ENCODE measurements around the gene DIPK1B. TPM values are rescaled to one million over a fixed set of nuclear protein-coding genes. Genes with fewer than 3 reads are reported as not detected.
A peak's percentile ranks its signal among the peaks of the same experiment; 100 is the strongest.

The DIPK1B gene
- total RNA-seq, 2 donors from 2014 or later: 4.8 to 6.9 TPM

DNA sequence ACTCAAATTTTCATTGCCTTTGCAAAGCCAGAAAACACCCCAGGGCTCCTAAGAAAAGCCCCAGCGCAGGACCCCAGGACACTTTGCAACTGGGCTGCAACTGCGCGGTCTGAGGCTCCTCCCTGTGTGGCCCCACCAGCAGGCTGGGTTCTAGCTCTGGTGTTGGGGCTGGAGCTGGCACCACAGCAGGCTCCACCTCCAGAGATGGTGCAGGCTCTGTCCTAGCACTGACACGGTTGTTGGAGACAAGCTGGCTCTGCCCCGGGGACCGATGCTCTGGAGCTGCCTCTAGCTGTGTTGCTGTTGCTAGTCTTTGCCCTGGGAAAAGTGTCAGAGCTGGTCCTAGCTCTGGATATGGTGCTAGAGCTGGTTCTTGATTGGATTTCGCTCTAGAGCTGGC is 16.8 kb downstream of the DIPK1B start:
- DNase-seq (ENCODE audit: low spot score) (no peak), ATAC-seq (ENCODE audit: insufficient number of reproducible peaks, low FRiP score, low read depth) (no peak)
- TF ChIP-seq, protein P1, sequence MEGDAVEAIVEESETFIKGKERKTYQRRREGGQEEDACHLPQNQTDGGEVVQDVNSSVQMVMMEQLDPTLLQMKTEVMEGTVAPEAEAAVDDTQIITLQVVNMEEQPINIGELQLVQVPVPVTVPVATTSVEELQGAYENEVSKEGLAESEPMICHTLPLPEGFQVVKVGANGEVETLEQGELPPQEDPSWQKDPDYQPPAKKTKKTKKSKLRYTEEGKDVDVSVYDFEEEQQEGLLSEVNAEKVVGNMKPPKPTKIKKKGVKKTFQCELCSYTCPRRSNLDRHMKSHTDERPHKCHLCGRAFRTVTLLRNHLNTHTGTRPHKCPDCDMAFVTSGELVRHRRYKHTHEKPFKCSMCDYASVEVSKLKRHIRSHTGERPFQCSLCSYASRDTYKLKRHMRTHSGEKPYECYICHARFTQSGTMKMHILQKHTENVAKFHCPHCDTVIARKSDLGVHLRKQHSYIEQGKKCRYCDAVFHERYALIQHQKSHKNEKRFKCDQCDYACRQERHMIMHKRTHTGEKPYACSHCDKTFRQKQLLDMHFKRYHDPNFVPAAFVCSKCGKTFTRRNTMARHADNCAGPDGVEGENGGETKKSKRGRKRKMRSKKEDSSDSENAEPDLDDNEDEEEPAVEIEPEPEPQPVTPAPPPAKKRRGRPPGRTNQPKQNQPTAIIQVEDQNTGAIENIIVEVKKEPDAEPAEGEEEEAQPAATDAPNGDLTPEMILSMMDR (IDR thresholded peaks at IDR 0.05): no peak
- no peaks in the 10 kb centered on the region for H3K27me3 ChIP-seq (replicated peaks; ENCODE audit: insufficient read depth)
- peaks cover 6% of the 10 kb centered on the region for H3K36me3 ChIP-seq
- no peak overlapping the region for H3K27ac ChIP-seq
- peaks cover 8 to 28% of the 10 kb centered on the region in 2 donors for H3K4me1 ChIP-seq (ENCODE audit: control insufficient read depth in 1 of 2, low read depth in 2 of 2)
- peak overlapping the region; percentile 76 for H3K4me3 ChIP-seq
- no peaks in the 10 kb centered on the region for H3K9me3 ChIP-seq

DNA sequence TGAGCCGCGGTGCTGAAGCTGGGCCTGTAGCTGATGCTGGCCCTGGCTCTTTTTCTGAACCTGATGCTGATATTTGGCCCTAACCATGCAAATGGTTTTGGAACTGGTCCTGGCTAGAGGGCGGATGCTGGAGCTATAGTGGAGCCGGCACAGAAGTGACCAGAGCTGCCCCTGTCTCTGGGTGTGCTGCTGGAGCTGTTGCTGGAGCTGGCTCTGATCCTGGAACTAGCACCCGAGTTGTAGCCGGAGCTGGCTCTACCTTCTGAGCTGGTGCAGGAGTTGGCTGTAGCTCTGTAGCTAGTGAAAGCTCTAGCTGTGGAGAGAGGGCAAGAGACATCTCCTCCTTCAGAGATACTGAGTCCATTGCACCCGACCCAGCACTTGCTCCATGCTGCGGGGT is 17.6 kb downstream of the DIPK1B start:
- H3K27me3 ChIP-seq (replicated peaks; ENCODE audit: insufficient read depth): no peaks in the 10 kb centered on the region

DNA sequence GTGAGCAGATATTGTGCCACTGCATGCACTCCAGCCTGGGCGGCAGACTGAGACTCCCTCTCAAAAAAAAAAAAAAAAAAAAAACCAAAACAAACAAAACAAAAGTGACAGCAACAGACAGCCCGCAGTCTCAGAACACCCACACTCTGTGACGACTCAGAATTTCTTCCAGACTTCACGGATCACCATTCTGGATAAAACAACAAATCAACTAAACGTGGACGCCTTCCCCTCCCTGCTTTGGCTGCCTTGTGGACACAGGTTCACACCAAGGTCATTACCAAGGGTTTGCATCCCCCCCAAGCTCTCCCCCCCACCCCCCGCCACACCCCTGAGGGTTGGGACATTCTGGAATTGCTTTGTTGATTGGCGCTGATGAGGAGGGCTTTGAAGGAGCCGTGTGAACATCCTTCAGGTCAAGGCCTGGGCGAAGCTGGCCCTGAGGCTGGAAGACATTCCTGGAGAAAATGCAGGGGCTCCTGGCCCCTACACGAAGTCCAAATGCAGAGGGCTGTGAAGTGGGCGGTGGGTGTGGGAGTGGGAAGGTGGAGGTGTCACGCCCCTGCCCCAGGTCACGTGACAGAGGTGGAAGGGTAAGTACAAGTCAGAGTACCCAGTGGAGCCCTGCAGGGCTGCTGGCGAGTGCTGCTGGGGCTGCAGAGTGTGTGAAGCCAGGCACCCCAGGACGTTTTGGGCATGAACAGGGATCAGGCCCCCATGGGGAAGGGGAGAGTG is 20.2 kb downstream of the DIPK1B start:
- DNase-seq (ENCODE audit: low spot score) (no peak), ATAC-seq (ENCODE audit: insufficient number of reproducible peaks, low FRiP score, low read depth) (no peak)
- H3K9me3 ChIP-seq: no peaks in the 10 kb centered on the region
- peaks cover 0 to 11% of the 10 kb centered on the region in 2 donors for H3K4me1 ChIP-seq (ENCODE audit: control insufficient read depth in 1 of 2, low read depth in 2 of 2)
- H3K27me3 ChIP-seq (replicated peaks; ENCODE audit: insufficient read depth): no peaks in the 10 kb centered on the region
- no peaks in the 10 kb centered on the region for H3K36me3 ChIP-seq
- no peak overlapping the region for H3K27ac ChIP-seq
- no peak overlapping the region for H3K4me3 ChIP-seq
- TF ChIP-seq, protein P1 (IDR thresholded peaks at IDR 0.05): no peak

More for the DNA sequence above, 17.6 kb downstream of the DIPK1B start:
- TF ChIP-seq, protein P1 (IDR thresholded peaks at IDR 0.05): no peak
- peaks cover 8 to 28% of the 10 kb centered on the region in 2 donors for H3K4me1 ChIP-seq (ENCODE audit: control insufficient read depth in 1 of 2, low read depth in 2 of 2)
- ATAC-seq (ENCODE audit: insufficient number of reproducible peaks, low FRiP score, low read depth) (no peak), DNase-seq (ENCODE audit: low spot score) (no peak)
- no peak overlapping the region for H3K27ac ChIP-seq
- peaks cover 3% of the 10 kb centered on the region for H3K36me3 ChIP-seq
- H3K4me3 ChIP-seq: no peak overlapping the region
- no peaks in the 10 kb centered on the region for H3K9me3 ChIP-seq

DNA sequence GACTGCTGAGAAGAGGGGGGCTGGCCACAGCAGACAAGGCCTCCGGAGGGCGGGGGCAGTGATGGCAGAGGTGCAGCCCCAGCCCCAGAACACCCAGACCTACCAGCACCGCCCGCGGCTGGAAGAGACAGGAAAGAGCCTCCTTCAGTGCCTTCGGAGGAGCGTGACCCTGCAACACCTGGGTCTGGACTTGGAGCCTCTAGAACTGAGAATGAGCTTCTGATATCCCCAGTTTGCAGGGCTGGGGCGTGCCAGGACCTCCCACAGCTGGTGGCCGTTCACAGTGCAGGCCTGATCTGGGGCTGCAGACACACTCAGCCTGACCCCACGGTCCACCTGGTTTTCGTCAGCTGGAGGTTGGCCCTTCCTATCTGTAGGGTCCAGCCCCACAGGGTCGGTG is 21.2 kb downstream of the DIPK1B start:
- H3K36me3 ChIP-seq: no peaks in the 10 kb centered on the region
- H3K4me3 ChIP-seq: no peak overlapping the region
- H3K9me3 ChIP-seq: no peaks in the 10 kb centered on the region
- no peaks in the 10 kb centered on the region for H3K27me3 ChIP-seq (replicated peaks; ENCODE audit: insufficient read depth)
- DNase-seq (ENCODE audit: low spot score): no peak
- H3K4me1 ChIP-seq (ENCODE audit: control insufficient read depth in 1 of 2, low read depth in 2 of 2): peaks cover 0 to 7% of the 10 kb centered on the region in 2 donors
- H3K27ac ChIP-seq: no peak overlapping the region
- TF ChIP-seq, protein P1 (IDR thresholded peaks at IDR 0.05): no peak
- ATAC-seq (ENCODE audit: insufficient number of reproducible peaks, low FRiP score, low read depth): no peak

DNA sequence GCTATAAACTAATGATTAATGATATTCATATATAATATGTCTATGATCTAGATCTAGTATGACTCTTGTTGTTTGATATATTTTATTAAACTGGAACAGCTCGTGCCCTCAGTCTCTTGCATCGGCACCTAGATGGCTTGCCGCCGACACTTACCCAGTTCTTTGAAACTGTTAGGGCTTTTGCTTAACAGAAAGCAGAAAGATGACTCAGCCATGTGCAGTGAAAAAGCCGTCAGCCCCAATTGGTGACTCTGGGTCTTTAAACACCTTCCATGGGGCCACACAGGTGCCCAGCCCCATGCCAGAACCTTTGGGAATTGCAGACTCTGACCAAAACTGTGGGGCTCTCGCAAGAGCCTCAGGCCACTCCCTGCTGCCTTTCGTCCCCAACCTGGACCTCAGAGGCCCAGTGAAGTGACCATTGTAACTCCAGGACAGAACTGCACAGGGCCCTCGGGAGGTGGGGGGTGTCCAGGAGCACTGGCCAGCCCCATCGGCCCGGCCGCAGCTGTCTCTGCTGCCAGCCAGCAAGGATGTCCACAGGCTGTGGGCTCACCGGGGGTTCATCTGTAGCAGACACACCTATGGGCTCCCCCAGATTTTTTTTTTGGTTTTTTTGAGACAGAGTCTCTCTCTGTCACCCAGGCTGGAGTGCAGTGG is 22.6 kb downstream of the DIPK1B start:
- Histone ChIP-seq H3K27ac (no peak overlapping the region), H3K36me3 (no peaks in the 10 kb centered on the region), H3K4me1 (ENCODE audit: control insufficient read depth in 1 of 2, low read depth in 2 of 2) (no peaks in the 10 kb centered on the region), H3K27me3 (replicated peaks; ENCODE audit: insufficient read depth) (no peaks in the 10 kb centered on the region), H3K4me3 (no peak overlapping the region), H3K9me3 (no peaks in the 10 kb centered on the region)
- TF ChIP-seq, protein P1 (IDR thresholded peaks at IDR 0.05): no peak
- ATAC-seq (ENCODE audit: insufficient number of reproducible peaks, low FRiP score, low read depth): no peak
- DNase-seq (ENCODE audit: low spot score): no peak

Measured in thoracic aorta (tissue), 2 donors.